Testis (tissue), 2 donors: Measurements from ENCODE around the gene SND1.

Source experiments
- POLR2A ChIP-seq: fragments of 450-650 bp; IDR thresholded peaks from one replicate; pipeline ENCODE4 v1.6.1; 2017; ENCODE audit warnings: antibody characterized with exemption, mild to moderate bottlenecking, moderate library complexity
- TF ChIP-seq, protein P1 (sequence below), 3 experiments: fragments of 450-650 bp in 2 of 3; fragments of 200-600 bp in 1 of 3; sonication (generic) in 1 of 3; IDR thresholded peaks; one replicate each; pipeline ENCODE4 v1.5.1; 2016 to 2019; ENCODE audit warnings: antibody characterized with exemption in 3 of 3, mild to moderate bottlenecking in 2 of 3, moderate library complexity in 1 of 3

- TF ChIP-seq, protein P1, sequence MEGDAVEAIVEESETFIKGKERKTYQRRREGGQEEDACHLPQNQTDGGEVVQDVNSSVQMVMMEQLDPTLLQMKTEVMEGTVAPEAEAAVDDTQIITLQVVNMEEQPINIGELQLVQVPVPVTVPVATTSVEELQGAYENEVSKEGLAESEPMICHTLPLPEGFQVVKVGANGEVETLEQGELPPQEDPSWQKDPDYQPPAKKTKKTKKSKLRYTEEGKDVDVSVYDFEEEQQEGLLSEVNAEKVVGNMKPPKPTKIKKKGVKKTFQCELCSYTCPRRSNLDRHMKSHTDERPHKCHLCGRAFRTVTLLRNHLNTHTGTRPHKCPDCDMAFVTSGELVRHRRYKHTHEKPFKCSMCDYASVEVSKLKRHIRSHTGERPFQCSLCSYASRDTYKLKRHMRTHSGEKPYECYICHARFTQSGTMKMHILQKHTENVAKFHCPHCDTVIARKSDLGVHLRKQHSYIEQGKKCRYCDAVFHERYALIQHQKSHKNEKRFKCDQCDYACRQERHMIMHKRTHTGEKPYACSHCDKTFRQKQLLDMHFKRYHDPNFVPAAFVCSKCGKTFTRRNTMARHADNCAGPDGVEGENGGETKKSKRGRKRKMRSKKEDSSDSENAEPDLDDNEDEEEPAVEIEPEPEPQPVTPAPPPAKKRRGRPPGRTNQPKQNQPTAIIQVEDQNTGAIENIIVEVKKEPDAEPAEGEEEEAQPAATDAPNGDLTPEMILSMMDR (IDR thresholded peaks at IDR 0.05), result no peak
- TF ChIP-seq POLR2A, result no peak
These were observed 202.4 kb downstream of the SND1 start for GRCh38 chr7:127854383-127854782.
